Loucy (cell line): Measurements from ENCODE around the gene MBOAT7.

Experiments
- H2AFZ ChIP-seq: fragments of 200-600 bp; sonication (generic); 2 replicates; pipeline ENCODE4 v1.6.0; 2016; ENCODE audit warnings: antibody characterized with exemption, mild to moderate bottlenecking, low read length, moderate library complexity
- H3F3A ChIP-seq: fragments of 200-600 bp; 2 replicates; pipeline ENCODE4 v1.6.0; 2016; ENCODE audit warnings: antibody characterized with exemption, low read depth, mild to moderate bottlenecking
- H3K27me3 ChIP-seq: fragments of 200-600 bp; sonication (generic); 2 replicates; pipeline ENCODE4 v1.6.1; 2014; ENCODE audit warnings: low read length, mild to moderate bottlenecking; ENCODE audit not compliant: insufficient read depth, poor library complexity, severe bottlenecking
- H3K36me3 ChIP-seq: fragments of 200-600 bp; sonication (generic); 2 replicates; pipeline ENCODE4 v1.6.1; 2016; ENCODE audit warnings: low read length; ENCODE audit not compliant: insufficient read depth
- H3K4me1 ChIP-seq: fragments of 200-600 bp; sonication (generic); 2 replicates; pipeline ENCODE4 v1.5.1; 2014; ENCODE audit warnings: low read length, mild to moderate bottlenecking; ENCODE audit not compliant: insufficient read depth, poor library complexity, severe bottlenecking
- H3K4me2 ChIP-seq: fragments of 200-600 bp; sonication (generic); 2 replicates; pipeline ENCODE4 v1.6.0; 2014; ENCODE audit warnings: antibody characterized with exemption, low read length, low read depth, mild to moderate bottlenecking; ENCODE audit not compliant: poor library complexity, severe bottlenecking
- H3K4me3 ChIP-seq: fragments of 200-600 bp; sonication (generic); 2 replicates; pipeline ENCODE4 v1.5.1; 2014; ENCODE audit warnings: low read length, mild to moderate bottlenecking, mixed read lengths; ENCODE audit not compliant: poor library complexity, severe bottlenecking
- H3K79me2 ChIP-seq: fragments of 200-600 bp; sonication (generic); 2 replicates; pipeline ENCODE4 v1.6.1; 2014; ENCODE audit warnings: low read length; ENCODE audit not compliant: insufficient read depth
- H3K9ac ChIP-seq: fragments of 200-600 bp; sonication (generic); 2 replicates; pipeline ENCODE4 v1.6.0; 2014; ENCODE audit warnings: mild to moderate bottlenecking, low read depth, low read length, moderate library complexity; ENCODE audit not compliant: poor library complexity, severe bottlenecking
- H3K9me2 ChIP-seq: fragments of 200-600 bp; sonication (generic); replicated peaks from 2 replicates; pipeline ENCODE4 v1.6.1; 2016; ENCODE audit warnings: low read depth, low read length, mixed read lengths
- H3K9me3 ChIP-seq: fragments of 200-600 bp; sonication (generic); 2 replicates; pipeline ENCODE4 v1.6.1; 2014; ENCODE audit warnings: mild to moderate bottlenecking, antibody characterized with exemption, low read length, low read depth; ENCODE audit not compliant: insufficient read depth
- H4K20me1 ChIP-seq: fragments of 200-600 bp; sonication (generic); 2 replicates; pipeline ENCODE4 v1.6.0; 2014; ENCODE audit warnings: antibody characterized with exemption, low read length, mild to moderate bottlenecking; ENCODE audit not compliant: insufficient read depth, poor library complexity, severe bottlenecking
- CTCF ChIP-seq: fragments of 200-600 bp; sonication (generic); conservative IDR thresholded peaks from 2 replicates; pipeline ENCODE4 v1.5.1; 2014; ENCODE audit warnings: mild to moderate bottlenecking, antibody characterized with exemption, low read length
- EZH2phosphoT487 ChIP-seq: fragments of 200-600 bp; IDR thresholded peaks from 2 replicates; pipeline ENCODE4 v1.6.1; 2018; ENCODE audit warnings: antibody characterized with exemption, mild to moderate bottlenecking, moderate library complexity, borderline replicate concordance

MBOAT7 gene

GRCh38 chr19:54179921-54180461, 9.4 kb downstream of the MBOAT7 start:
- Histone ChIP-seq H3K9ac (no peak overlapping the region), H3K9me3 (no peaks in the 10 kb centered on the region), H3K4me2 (no peak overlapping the region), H4K20me1 (peaks cover 4% of the 10 kb centered on the region), H3K9me2 (no peaks in the 10 kb centered on the region), H3K27me3 (no peaks in the 10 kb centered on the region), H2AFZ (no peak overlapping the region), H3K36me3 (peaks cover 3% of the 10 kb centered on the region; the same call in 1 of the 2 replicates), H3K79me2 (no peaks in the 10 kb centered on the region), H3F3A (no peaks in the 10 kb centered on the region), H3K4me3 (no peak overlapping the region), H3K4me1 (no peaks in the 10 kb centered on the region)
- TF ChIP-seq EZH2phosphoT487 = no peak
- peak; percentile 25 for TF ChIP-seq CTCF

- no peaks in the 10 kb centered on the region for H3K4me1 ChIP-seq
- no peak overlapping the region for H3K4me3 ChIP-seq
- H3K9me2 ChIP-seq = no peaks in the 10 kb centered on the region
- H3K79me2 ChIP-seq = no peaks in the 10 kb centered on the region
- H3K9ac ChIP-seq = no peak overlapping the region
- H3K9me3 ChIP-seq = no peaks in the 10 kb centered on the region
- peaks cover 4% of the 10 kb centered on the region for H4K20me1 ChIP-seq
- H3F3A ChIP-seq = no peaks in the 10 kb centered on the region
- no peak for TF ChIP-seq CTCF
- no peak for TF ChIP-seq EZH2phosphoT487
- no peaks in the 10 kb centered on the region for H3K27me3 ChIP-seq
- H2AFZ ChIP-seq = no peak overlapping the region
- H3K36me3 ChIP-seq = peaks cover 3% of the 10 kb centered on the region; the same call in 1 of the 2 replicates
- no peak overlapping the region for H3K4me2 ChIP-seq
These were observed 10.0 kb downstream of the MBOAT7 start for GRCh38 chr19:54179262-54179852.

GRCh38 chr19:54178581-54179261, 10.7 kb downstream of the MBOAT7 start:
- no peak for TF ChIP-seq EZH2phosphoT487
- no peak for TF ChIP-seq CTCF
- Histone ChIP-seq H4K20me1 (peaks cover 4% of the 10 kb centered on the region), H3K79me2 (no peaks in the 10 kb centered on the region), H3K9me3 (no peaks in the 10 kb centered on the region), H3F3A (no peaks in the 10 kb centered on the region), H3K4me3 (no peak overlapping the region), H3K4me2 (no peak overlapping the region), H3K9me2 (no peaks in the 10 kb centered on the region), H3K36me3 (peaks cover 3% of the 10 kb centered on the region; the same call in 1 of the 2 replicates), H3K9ac (no peak overlapping the region), H3K27me3 (no peaks in the 10 kb centered on the region), H2AFZ (no peak overlapping the region), H3K4me1 (no peaks in the 10 kb centered on the region)
